ENCODE results near the gene FREM3.
"Not testable (repeated sequence)": the region's sequence is repeated elsewhere in the genome, so short reads cannot be mapped to it uniquely, and the experiment has no call there.

The FREM3 gene

GRCh38 chr4:143700416-143701352 lies at the start of gene FREM3:
Gene FREM3 (minus strand): TSS chr4:143700675. CDS start chr4:143700675, 0 bp downstream.
- no peak for DNase-seq (ENCODE audit: low read depth, low spot score)

GRCh38 chr4:143745874-143746273 lies 45.4 kb upstream of the FREM3 start:
- DNase-seq (ENCODE audit: low read depth, low spot score) = no peak

- DNase-seq (ENCODE audit: low read depth, low spot score) = no peak
Measured at GRCh38 chr4:143743591-143743990, 43.1 kb upstream of the FREM3 start.

- no peak for DNase-seq (ENCODE audit: low read depth, low spot score)
Measured at GRCh38 chr4:143742834-143743233, 42.4 kb upstream of the FREM3 start.

- DNase-seq (ENCODE audit: low read depth, low spot score) = no peak
Measured at GRCh38 chr4:143736861-143737260, 36.4 kb upstream of the FREM3 start.

- DNase-seq (ENCODE audit: low read depth, low spot score) = not testable (repeated sequence)
Measured at GRCh38 chr4:143736061-143736460, 35.6 kb upstream of the FREM3 start.

- no peak for DNase-seq (ENCODE audit: low read depth, low spot score)
Measured at GRCh38 chr4:143728166-143728565, 27.7 kb upstream of the FREM3 start.

- no peak for DNase-seq (ENCODE audit: low read depth, low spot score)
Measured at GRCh38 chr4:143726714-143727113, 26.2 kb upstream of the FREM3 start.

- no peak for DNase-seq (ENCODE audit: low read depth, low spot score)
Measured at GRCh38 chr4:143721317-143721716, 20.8 kb upstream of the FREM3 start.

- DNase-seq (ENCODE audit: low read depth, low spot score) = not testable (repeated sequence)
Measured at GRCh38 chr4:143718748-143719147, 18.3 kb upstream of the FREM3 start.

GRCh38 chr4:143713955-143714625 lies 13.6 kb upstream of the FREM3 start:
- no peak for DNase-seq (ENCODE audit: low read depth, low spot score)

- DNase-seq (ENCODE audit: low read depth, low spot score) = no peak
Measured at GRCh38 chr4:143713553-143713952, 13.1 kb upstream of the FREM3 start.

GRCh38 chr4:143712155-143712550 lies 11.7 kb upstream of the FREM3 start:
- no peak for DNase-seq (ENCODE audit: low read depth, low spot score)

- no peak for DNase-seq (ENCODE audit: low read depth, low spot score)
Measured at GRCh38 chr4:143711543-143712154, 11.2 kb upstream of the FREM3 start.

- no peak for DNase-seq (ENCODE audit: low read depth, low spot score)
Measured at GRCh38 chr4:143701365-143701764, 890 bp upstream of the FREM3 start.

- DNase-seq (ENCODE audit: low read depth, low spot score) = no peak
Measured at GRCh38 chr4:143700046-143700415, 444 bp downstream of the FREM3 start.

GRCh38 chr4:143699331-143700045 lies 987 bp downstream of the FREM3 start:
- DNase-seq (ENCODE audit: low read depth, low spot score) = no peak

GRCh38 chr4:143693856-143694255 lies 6.6 kb downstream of the FREM3 start:
- DNase-seq (ENCODE audit: low read depth, low spot score) = no peak

GRCh38 chr4:143692241-143692640 lies 8.2 kb downstream of the FREM3 start:
- no peak for DNase-seq (ENCODE audit: low read depth, low spot score)

- DNase-seq (ENCODE audit: low read depth, low spot score) = no peak
Measured at GRCh38 chr4:143679434-143679833, 21.0 kb downstream of the FREM3 start.

- DNase-seq (ENCODE audit: low read depth, low spot score) = not testable (repeated sequence)
Measured at GRCh38 chr4:143673629-143674028, 26.8 kb downstream of the FREM3 start.
